K562 (cell line): ENCODE data around the gene PHOX2A.

Source experiments
- CHD1 ChIP-seq: fragments of 200-600 bp; sonication (generic); IDR thresholded peaks from one replicate; pipeline ENCODE4 v1.6.1; 2012; ENCODE audit warnings: mild to moderate bottlenecking, moderate library complexity, low read length, inconsistent platforms
- MAX ChIP-seq: sonication (generic); formaldehyde crosslinking; IDR thresholded peaks from 2 replicates; pipeline ENCODE4 v1.9.0; 2022; ENCODE audit warnings: mild to moderate bottlenecking, missing genetic modification reagents
- PHF20 ChIP-seq: fragments of 450-650 bp; IDR thresholded peaks from 2 replicates; pipeline ENCODE4 v1.6.1; 2018; ENCODE audit not compliant: partially characterized antibody
- POLR2G ChIP-seq: fragments of 200-400 bp; formaldehyde crosslinking; IDR thresholded peaks from 2 replicates; pipeline ENCODE4 v1.6.1; 2017; ENCODE audit warnings: low read depth, mild to moderate bottlenecking, antibody characterized with exemption, low read length, moderate library complexity
- RBM34 ChIP-seq: fragments of 200-400 bp; formaldehyde crosslinking; IDR thresholded peaks from 2 replicates; pipeline ENCODE4 v1.6.1; 2018; ENCODE audit warnings: low read length, borderline replicate concordance; ENCODE audit not compliant: insufficient read depth
- SRSF9 ChIP-seq: fragments of 200-400 bp; formaldehyde crosslinking; IDR thresholded peaks from 2 replicates; pipeline ENCODE4 v1.6.1; 2017; ENCODE audit warnings: low read depth, low read length, borderline replicate concordance
- XRCC4 ChIP-seq: IDR thresholded peaks from one replicate; pipeline ENCODE4 v1.6.1; 2011; ENCODE audit not compliant: insufficient read depth, insufficient read length; ENCODE audit errors: extremely low read depth
- ZNF586 ChIP-seq: fragments of 450-650 bp; formaldehyde crosslinking; conservative IDR thresholded peaks from 2 replicates; pipeline ENCODE4 v1.4.0; 2020; ENCODE audit warnings: mild to moderate bottlenecking, moderate library complexity
- TF ChIP-seq, protein P1 (sequence below), 3 experiments: IDR thresholded peaks in 2 of 3; conservative IDR thresholded peaks in 1 of 3; 2 replicates each; pipeline ENCODE4 v1.5.1; 2011 to 2012; ENCODE audit warnings: low read length in 3 of 3, mild to moderate bottlenecking in 3 of 3, control low read depth in 2 of 3, improper control_type of control experiment in 1 of 3, inconsistent platforms in 1 of 3, low read depth in 1 of 3, mixed read lengths in 1 of 3, moderate library complexity in 1 of 3; ENCODE audit not compliant: insufficient read depth in 2 of 3
- TF ChIP-seq, protein P2 (sequence below): sonication (generic); formaldehyde crosslinking; IDR thresholded peaks from 2 replicates; pipeline ENCODE4 v1.8.0; 2023; ENCODE audit warnings: mild to moderate bottlenecking, missing genetic modification reagents

DNA sequence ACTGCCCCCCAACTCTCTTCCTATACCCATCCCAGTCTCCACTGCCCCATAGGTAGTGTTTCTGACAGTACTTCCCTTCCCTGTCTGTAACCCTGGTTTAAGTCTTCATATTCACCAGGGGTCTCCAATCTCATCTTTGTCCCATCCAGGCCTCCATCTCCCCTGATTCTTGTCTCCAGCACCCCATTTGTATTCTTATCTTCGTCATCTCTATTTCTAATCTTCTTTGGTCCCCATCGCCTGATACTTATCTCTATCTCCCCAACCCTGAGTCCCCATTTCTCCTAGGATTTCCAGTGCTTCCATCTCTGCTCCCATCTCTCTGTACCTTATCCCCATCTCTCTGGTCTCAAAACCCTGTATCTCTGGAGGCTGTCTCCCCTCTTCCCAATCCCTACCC is 1.8 kb downstream of the PHOX2A start:
- TF ChIP-seq PHF20: no peak
- TF ChIP-seq, protein P1, sequence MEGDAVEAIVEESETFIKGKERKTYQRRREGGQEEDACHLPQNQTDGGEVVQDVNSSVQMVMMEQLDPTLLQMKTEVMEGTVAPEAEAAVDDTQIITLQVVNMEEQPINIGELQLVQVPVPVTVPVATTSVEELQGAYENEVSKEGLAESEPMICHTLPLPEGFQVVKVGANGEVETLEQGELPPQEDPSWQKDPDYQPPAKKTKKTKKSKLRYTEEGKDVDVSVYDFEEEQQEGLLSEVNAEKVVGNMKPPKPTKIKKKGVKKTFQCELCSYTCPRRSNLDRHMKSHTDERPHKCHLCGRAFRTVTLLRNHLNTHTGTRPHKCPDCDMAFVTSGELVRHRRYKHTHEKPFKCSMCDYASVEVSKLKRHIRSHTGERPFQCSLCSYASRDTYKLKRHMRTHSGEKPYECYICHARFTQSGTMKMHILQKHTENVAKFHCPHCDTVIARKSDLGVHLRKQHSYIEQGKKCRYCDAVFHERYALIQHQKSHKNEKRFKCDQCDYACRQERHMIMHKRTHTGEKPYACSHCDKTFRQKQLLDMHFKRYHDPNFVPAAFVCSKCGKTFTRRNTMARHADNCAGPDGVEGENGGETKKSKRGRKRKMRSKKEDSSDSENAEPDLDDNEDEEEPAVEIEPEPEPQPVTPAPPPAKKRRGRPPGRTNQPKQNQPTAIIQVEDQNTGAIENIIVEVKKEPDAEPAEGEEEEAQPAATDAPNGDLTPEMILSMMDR (IDR thresholded peaks at IDR 0.05 in 2 of 3, conservative IDR thresholded peaks at IDR 0.05 in 1 of 3; ENCODE audit: insufficient read depth in 2 of 3, low read depth in 1 of 3, low read length in 3 of 3): no peak
- no peak for TF ChIP-seq SRSF9
- TF ChIP-seq, protein P2, sequence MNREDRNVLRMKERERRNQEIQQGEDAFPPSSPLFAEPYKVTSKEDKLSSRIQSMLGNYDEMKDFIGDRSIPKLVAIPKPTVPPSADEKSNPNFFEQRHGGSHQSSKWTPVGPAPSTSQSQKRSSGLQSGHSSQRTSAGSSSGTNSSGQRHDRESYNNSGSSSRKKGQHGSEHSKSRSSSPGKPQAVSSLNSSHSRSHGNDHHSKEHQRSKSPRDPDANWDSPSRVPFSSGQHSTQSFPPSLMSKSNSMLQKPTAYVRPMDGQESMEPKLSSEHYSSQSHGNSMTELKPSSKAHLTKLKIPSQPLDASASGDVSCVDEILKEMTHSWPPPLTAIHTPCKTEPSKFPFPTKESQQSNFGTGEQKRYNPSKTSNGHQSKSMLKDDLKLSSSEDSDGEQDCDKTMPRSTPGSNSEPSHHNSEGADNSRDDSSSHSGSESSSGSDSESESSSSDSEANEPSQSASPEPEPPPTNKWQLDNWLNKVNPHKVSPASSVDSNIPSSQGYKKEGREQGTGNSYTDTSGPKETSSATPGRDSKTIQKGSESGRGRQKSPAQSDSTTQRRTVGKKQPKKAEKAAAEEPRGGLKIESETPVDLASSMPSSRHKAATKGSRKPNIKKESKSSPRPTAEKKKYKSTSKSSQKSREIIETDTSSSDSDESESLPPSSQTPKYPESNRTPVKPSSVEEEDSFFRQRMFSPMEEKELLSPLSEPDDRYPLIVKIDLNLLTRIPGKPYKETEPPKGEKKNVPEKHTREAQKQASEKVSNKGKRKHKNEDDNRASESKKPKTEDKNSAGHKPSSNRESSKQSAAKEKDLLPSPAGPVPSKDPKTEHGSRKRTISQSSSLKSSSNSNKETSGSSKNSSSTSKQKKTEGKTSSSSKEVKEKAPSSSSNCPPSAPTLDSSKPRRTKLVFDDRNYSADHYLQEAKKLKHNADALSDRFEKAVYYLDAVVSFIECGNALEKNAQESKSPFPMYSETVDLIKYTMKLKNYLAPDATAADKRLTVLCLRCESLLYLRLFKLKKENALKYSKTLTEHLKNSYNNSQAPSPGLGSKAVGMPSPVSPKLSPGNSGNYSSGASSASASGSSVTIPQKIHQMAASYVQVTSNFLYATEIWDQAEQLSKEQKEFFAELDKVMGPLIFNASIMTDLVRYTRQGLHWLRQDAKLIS: no peak
- TF ChIP-seq XRCC4: no peak
- no peak for TF ChIP-seq CHD1
- no peak for TF ChIP-seq ZNF586 (CRISPR knock-in tag)
- no peak for TF ChIP-seq POLR2G
- TF ChIP-seq RBM34: no peak
- TF ChIP-seq MAX (CRISPR knock-in tag): no peak
